ENCODE data around the gene CD1C. TPM values are rescaled to one million over a fixed set of nuclear protein-coding genes. Genes with fewer than 3 reads are reported as not detected.

The CD1C gene
- total and polyA plus RNA-seq, 10 of the 15 experiments (the other 5 are each of a cell fraction or from before 2014, with no cell fraction given) = 0.82 to 19.0 (median 9.2) TPM

- SMC1A ChIA-PET (ENCODE audit: uncharacterized antibody, unreplicated experiment) = interaction anchor here (0.7 to 6.8 kb wide), 3 partner anchors 86 to 129 kb away, joined by 3 to 172 read pairs (median 123); no protein-coding TSS in a partner anchor
- in situ Hi-C loops (cut with MboI) (loop anchor here (10.0 kb wide), 1 partner anchor 129 kb away; no protein-coding TSS in a partner anchor), intact Hi-C loops (cut with micrococcal nuclease; ENCODE audit: unreplicated experiment) (no loop called here)
- H4K20me1 ChIP-seq (ENCODE audit: control insufficient read depth, insufficient read depth) = no peaks in the 10 kb centered on the region
- no peak overlapping the region for H3K4me3 ChIP-seq
- no peak overlapping the region for H3K27ac ChIP-seq (ENCODE audit: control insufficient read depth, insufficient read depth)
- H3K9me3 ChIP-seq (replicated peaks; ENCODE audit: control insufficient read depth, insufficient read depth, low read length) = no peaks in the 10 kb centered on the region
- 23% methylated on average over 8 of the region's 8 CpGs for WGBS (ENCODE audit: insufficient coverage, insufficient replicate concordance, low lambda C conversion rate, missing lambda C conversion rate)
- TF ChIP-seq ZNF207 (IDR thresholded peaks at IDR 0.05; ENCODE audit: borderline replicate concordance) = no peak
- no peak for TF ChIP-seq ZBTB4 (CRISPR knock-in tag; IDR thresholded peaks at IDR 0.05)
- no peak for TF ChIP-seq SREBF1 (IDR thresholded peaks at IDR 0.05; ENCODE audit: low read length)
- 0 out of 4 replicates have a peak, but pooled peaks of 1 of the 2 experiments have one; percentile 52 for TF ChIP-seq SRF (IDR thresholded peaks at IDR 0.05; ENCODE audit: low read depth in 2 of 2, low read length in 2 of 2)
- no peak for TF ChIP-seq CREM (IDR thresholded peaks at IDR 0.05; ENCODE audit: low read depth)
- no peak for TF ChIP-seq EZH2 (IDR thresholded peaks at IDR 0.05; ENCODE audit: borderline replicate concordance, control insufficient read depth, low read depth, low read length)
- TF ChIP-seq TARDBP (IDR thresholded peaks at IDR 0.05; ENCODE audit: borderline replicate concordance) = no peak
- POLR2A ChIA-PET = no interaction called here
- RAD21 ChIA-PET (ENCODE audit: unreplicated experiment) = interaction anchor here (10.6 kb wide), 1 partner anchor 129 kb away, joined by 179 read pairs; no protein-coding TSS in a partner anchor
- H2AFZ ChIP-seq (ENCODE audit: control insufficient read depth, low read depth, low read length) = no peak overlapping the region
- no peaks in the 10 kb centered on the region for H3K27me3 ChIP-seq (replicated peaks in 1 of 2; ENCODE audit: control insufficient read depth in 2 of 2, insufficient read depth in 2 of 2, low read length in 1 of 2)
- no peaks in the 10 kb centered on the region for H3K36me3 ChIP-seq (ENCODE audit: control insufficient read depth in 2 of 2, insufficient read depth in 2 of 2, low read length in 1 of 2)
- FAIRE-seq = no peak
- no peak for DNase-seq (ENCODE audit: low read depth, low spot score)
- peaks cover 4% of the 10 kb centered on the region for H3K4me1 ChIP-seq (ENCODE audit: control insufficient read depth, insufficient read depth, low read length)
- H3K4me2 ChIP-seq (ENCODE audit: control insufficient read depth, insufficient read depth) = peak overlapping the region; percentile 27; the same call in 1 of the 2 replicates
- peak; percentile 61 for ATAC-seq
- H3K9ac ChIP-seq (ENCODE audit: control insufficient read depth, insufficient read depth, low read length) = no peak overlapping the region
- BruUV-seq (replicated peaks) = no TSS peak
- CTCF ChIA-PET = interaction anchor here (0.7 to 12.2 kb wide), 4 partner anchors 129 to 359 kb away, joined by 3 to 267 read pairs (median 4); no protein-coding TSS in a partner anchor
- no peaks in the 10 kb centered on the region for H3K79me2 ChIP-seq (ENCODE audit: control insufficient read depth, insufficient read depth, low read length)
Measured at GRCh38 chr1:158333405-158334155, 43.9 kb downstream of the CD1C start.

All from GM12878 (cell line).